ENCODE measurements around the gene KIAA1217. TPM values are rescaled to one million over a fixed set of nuclear protein-coding genes. Genes with fewer than 3 reads are reported as not detected.

Gene KIAA1217
- total RNA-seq, 1 experiment from 2014 or later = 76.2 TPM

DNA sequence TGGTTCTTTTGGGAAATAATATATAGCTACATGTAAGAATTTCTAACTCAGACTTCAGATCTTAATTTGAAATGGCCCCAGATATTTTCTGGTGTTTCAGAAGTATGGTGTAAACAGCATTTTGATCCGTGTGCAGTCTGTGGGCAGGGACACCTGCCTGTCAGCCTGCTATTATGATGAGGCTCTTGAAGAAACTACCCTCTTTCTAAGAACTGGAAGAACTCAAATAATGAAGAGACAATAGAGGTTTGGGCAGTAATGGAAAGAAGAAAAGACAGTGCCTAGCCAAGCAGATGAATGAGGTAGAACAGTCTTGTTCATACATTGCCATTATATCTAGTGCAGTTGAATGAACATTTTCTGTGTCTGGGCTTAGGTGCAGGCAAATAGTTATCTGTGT lies 258.2 kb downstream of the KIAA1217 start:
- Histone ChIP-seq H3K27ac (ENCODE audit: low read depth, low read length, poor library complexity, severe bottlenecking) (peak overlapping the region; percentile 88), H3K4me3 (ENCODE audit: low read depth, low read length, poor library complexity, severe bottlenecking) (peak overlapping the region; percentile 46), H3K36me3 (ENCODE audit: insufficient read depth, low read length, poor library complexity, severe bottlenecking) (peaks cover 12% of the 10 kb centered on the region), H3K27me3 (replicated peaks; ENCODE audit: insufficient read depth, low read depth, low read length, poor library complexity) (no peaks in the 10 kb centered on the region), H3K4me1 (ENCODE audit: insufficient read depth, low read length, poor library complexity, severe bottlenecking) (peaks cover 65% of the 10 kb centered on the region), H3K9me3 (ENCODE audit: low read depth, low read length, poor library complexity, severe bottlenecking) (no peaks in the 10 kb centered on the region)
- CTCF ChIA-PET = no interaction called here
- TF ChIP-seq EZH2 (IDR thresholded peaks at IDR 0.05; ENCODE audit: borderline replicate concordance, low read depth, low read length, poor library complexity, severe bottlenecking) = no peak
- TF ChIP-seq, protein P1, sequence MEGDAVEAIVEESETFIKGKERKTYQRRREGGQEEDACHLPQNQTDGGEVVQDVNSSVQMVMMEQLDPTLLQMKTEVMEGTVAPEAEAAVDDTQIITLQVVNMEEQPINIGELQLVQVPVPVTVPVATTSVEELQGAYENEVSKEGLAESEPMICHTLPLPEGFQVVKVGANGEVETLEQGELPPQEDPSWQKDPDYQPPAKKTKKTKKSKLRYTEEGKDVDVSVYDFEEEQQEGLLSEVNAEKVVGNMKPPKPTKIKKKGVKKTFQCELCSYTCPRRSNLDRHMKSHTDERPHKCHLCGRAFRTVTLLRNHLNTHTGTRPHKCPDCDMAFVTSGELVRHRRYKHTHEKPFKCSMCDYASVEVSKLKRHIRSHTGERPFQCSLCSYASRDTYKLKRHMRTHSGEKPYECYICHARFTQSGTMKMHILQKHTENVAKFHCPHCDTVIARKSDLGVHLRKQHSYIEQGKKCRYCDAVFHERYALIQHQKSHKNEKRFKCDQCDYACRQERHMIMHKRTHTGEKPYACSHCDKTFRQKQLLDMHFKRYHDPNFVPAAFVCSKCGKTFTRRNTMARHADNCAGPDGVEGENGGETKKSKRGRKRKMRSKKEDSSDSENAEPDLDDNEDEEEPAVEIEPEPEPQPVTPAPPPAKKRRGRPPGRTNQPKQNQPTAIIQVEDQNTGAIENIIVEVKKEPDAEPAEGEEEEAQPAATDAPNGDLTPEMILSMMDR (conservative IDR thresholded peaks at IDR 0.05; ENCODE audit: low read depth, low read length) = no peak
- no TSS peak for BruUV-seq (replicated peaks)
- no peak for DNase-seq (ENCODE audit: low spot score)
- POLR2A ChIA-PET (ENCODE audit: low non-redundant PET) = interaction anchor here (0.6 kb wide), 1 partner anchor 23 kb away, joined by 28 read pairs; no protein-coding TSS in a partner anchor
- intact Hi-C loops (cut with micrococcal nuclease; ENCODE audit: unreplicated experiment) = loop anchor here (5.0 kb wide), 1 partner anchor 35 kb away; no protein-coding TSS in a partner anchor

DNA sequence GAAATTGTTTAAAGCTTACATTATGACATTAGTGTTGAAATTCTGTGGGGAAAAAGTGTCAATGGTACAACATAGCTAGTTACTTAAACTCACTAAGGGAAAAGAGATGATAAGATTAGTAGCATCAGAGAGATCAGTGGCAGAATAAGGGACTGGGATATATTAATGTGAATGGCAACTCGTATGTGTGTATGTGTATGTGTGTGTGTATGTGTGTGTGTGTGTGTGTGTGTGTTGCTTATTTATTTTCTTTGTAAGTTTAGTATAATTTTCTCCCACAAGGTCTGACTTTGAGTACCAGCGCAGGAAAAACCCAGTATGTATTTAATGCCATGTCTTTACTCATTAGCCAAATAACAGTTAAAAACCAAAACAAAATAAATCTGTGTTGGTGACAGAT lies 258.7 kb downstream of the KIAA1217 start:
- Histone ChIP-seq H3K4me1 (ENCODE audit: insufficient read depth, low read length, poor library complexity, severe bottlenecking) (peaks cover 60% of the 10 kb centered on the region), H3K36me3 (ENCODE audit: insufficient read depth, low read length, poor library complexity, severe bottlenecking) (peaks cover 16% of the 10 kb centered on the region), H3K27me3 (replicated peaks; ENCODE audit: insufficient read depth, low read depth, low read length, poor library complexity) (no peaks in the 10 kb centered on the region), H3K27ac (ENCODE audit: low read depth, low read length, poor library complexity, severe bottlenecking) (peak overlapping the region; percentile 88), H3K4me3 (ENCODE audit: low read depth, low read length, poor library complexity, severe bottlenecking) (peak overlapping the region; percentile 46), H3K9me3 (ENCODE audit: low read depth, low read length, poor library complexity, severe bottlenecking) (no peaks in the 10 kb centered on the region)
- no TSS peak for BruUV-seq (replicated peaks)
- ChIA-PET CTCF (no interaction called here), POLR2A (ENCODE audit: low non-redundant PET) (interaction anchor here (0.6 kb wide), 1 partner anchor 22 kb away, joined by 28 read pairs; no protein-coding TSS in a partner anchor)
- intact Hi-C loops (cut with micrococcal nuclease; ENCODE audit: unreplicated experiment) = loop anchor here (5.0 kb wide), 1 partner anchor 35 kb away; no protein-coding TSS in a partner anchor
- DNase-seq (ENCODE audit: low spot score) = no peak
- TF ChIP-seq EZH2 (IDR thresholded peaks at IDR 0.05; ENCODE audit: borderline replicate concordance, low read depth, low read length, poor library complexity, severe bottlenecking) = no peak
- TF ChIP-seq, protein P1 (conservative IDR thresholded peaks at IDR 0.05; ENCODE audit: low read depth, low read length) = no peak

DNA sequence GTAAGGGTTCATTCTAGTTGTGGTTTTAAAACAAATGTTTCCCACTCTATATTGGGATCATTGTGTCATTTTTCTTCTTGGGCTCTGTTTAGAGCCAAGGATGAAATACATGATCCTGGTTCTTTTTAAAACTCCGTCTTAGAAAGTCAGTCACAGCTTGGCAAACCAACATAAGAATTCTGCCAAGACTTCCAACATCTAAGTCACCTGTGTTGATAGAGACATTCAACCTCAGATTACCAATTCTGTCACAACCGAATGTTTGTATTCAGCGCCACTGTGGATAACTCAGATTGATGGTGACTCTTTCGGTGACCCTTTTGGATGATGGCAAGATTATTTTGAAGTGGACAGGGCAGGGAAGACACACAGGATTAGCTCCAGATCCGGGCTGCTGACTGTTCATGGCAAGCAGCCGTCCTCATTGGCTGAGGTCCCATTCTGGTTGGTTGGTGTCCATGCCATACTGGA lies 259.4 kb downstream of the KIAA1217 start:
- no TSS peak for BruUV-seq (replicated peaks)
- Histone ChIP-seq H3K27me3 (replicated peaks; ENCODE audit: insufficient read depth, low read depth, low read length, poor library complexity) (no peaks in the 10 kb centered on the region), H3K9me3 (ENCODE audit: low read depth, low read length, poor library complexity, severe bottlenecking) (no peaks in the 10 kb centered on the region), H3K36me3 (ENCODE audit: insufficient read depth, low read length, poor library complexity, severe bottlenecking) (peaks cover 23% of the 10 kb centered on the region), H3K27ac (ENCODE audit: low read depth, low read length, poor library complexity, severe bottlenecking) (peak overlapping the region; percentile 88), H3K4me1 (ENCODE audit: insufficient read depth, low read length, poor library complexity, severe bottlenecking) (peaks cover 53% of the 10 kb centered on the region), H3K4me3 (ENCODE audit: low read depth, low read length, poor library complexity, severe bottlenecking) (peak overlapping the region; percentile 46)
- no peak for TF ChIP-seq EZH2 (IDR thresholded peaks at IDR 0.05; ENCODE audit: borderline replicate concordance, low read depth, low read length, poor library complexity, severe bottlenecking)
- TF ChIP-seq, protein P1 (conservative IDR thresholded peaks at IDR 0.05; ENCODE audit: low read depth, low read length) = no peak
- no peak for DNase-seq (ENCODE audit: low spot score)
- intact Hi-C loops (cut with micrococcal nuclease; ENCODE audit: unreplicated experiment) = loop anchor here (5.0 kb wide), 1 partner anchor 34 kb away; no protein-coding TSS in a partner anchor
- ChIA-PET CTCF (no interaction called here), POLR2A (ENCODE audit: low non-redundant PET) (no interaction called here)
